CD4-positive, alpha-beta T cell treated with Interleukin-21 for 1 hour (primary cell): ENCODE measurements around the gene EFCC1.
"Not testable (repeated sequence)": the region's sequence is repeated elsewhere in the genome, so short reads cannot be mapped to it uniquely, and the experiment has no call there.

Experiments used
- DNase-seq: peaks from one replicate; pipeline ENCODE4 v3.0.0-alpha.2; 2020

Gene EFCC1

GRCh38 chr3:129059311-129059958 lies 58.3 kb downstream of the EFCC1 start:
- no peak for DNase-seq

DNA sequence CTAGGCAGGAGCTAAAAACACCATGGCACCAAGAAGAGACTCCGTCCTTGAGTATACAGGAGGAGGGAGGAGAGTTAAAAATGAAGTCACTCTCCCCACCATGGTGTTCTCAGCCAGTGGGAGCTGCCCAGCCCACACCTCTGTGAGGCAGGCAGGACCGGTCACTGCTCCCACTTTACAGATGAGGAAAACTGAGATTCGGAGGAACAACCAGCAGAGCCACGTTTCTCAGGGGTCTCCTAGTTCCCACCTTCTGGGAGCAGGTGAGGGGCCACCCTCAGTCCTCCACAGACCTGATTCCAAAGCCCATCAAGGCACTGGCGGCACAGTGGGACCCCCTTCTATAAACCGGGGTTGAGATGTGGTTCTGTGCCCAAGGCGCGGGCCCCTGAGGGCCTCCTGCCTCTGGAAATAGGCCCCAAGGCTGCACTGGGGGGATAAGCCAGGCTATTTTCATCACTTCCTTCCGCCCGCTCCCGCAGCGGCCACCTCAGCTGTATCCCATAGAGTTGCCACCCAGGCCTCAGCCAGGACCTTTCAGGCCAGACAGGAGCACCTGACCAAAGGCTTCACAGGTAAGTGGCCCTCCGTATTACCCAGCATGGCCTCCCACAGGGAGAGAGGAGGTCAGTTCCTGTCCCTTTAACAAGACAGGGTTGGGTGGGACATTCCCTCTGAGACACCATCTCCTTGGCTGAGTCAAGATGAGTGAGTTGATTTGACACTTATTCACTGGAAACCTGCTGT lies 59.3 kb downstream of the EFCC1 start, which contains the start of gene GP9:
GP9 (plus strand) TSS at position 504 of the 747 bp plus-strand sequence. CDS start 961 bp downstream, outside the sequence.
- DNase-seq: no peak

DNA sequence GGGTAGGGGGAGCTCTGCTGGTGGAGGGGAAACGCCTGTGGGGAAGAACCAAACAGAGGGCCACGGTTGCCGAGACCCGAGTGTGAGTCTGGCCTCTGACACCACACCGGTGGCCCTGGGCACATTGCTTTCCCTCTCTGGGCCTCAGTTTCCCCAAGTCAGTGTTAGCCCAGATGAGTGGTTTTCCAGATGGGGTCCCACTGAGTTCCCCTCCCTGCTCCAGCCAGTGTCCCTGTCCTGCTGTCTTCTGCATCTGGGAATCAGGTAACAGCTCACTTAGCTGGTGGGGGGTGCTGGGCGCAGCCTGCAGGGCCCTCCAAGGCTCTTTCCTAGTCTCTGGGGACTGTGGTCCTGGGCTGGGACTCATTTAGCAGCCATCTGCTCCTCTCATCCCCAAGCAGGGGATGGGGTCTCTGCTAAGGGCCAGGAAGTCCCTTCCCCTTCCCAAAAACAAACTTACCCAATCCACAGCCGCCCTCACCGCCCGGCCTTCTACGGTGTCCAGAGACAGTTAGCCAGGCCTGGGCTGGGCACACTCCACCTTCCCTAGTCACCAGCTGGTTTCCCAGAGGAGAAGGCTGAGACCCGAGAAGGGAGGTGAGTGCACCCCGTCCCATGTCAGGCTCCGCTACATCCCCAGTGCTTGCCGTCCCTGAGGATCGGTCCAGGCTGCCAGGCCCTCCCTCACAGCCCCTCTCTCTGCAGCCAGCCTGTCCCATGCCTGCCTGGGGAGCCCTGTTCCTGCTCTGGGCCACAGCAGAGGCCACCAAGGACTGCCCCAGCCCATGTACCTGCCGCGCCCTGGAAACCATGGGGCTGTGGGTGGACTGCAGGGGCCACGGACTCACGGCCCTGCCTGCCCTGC lies 60.2 kb downstream of the EFCC1 start:
- DNase-seq: no peak

DNA sequence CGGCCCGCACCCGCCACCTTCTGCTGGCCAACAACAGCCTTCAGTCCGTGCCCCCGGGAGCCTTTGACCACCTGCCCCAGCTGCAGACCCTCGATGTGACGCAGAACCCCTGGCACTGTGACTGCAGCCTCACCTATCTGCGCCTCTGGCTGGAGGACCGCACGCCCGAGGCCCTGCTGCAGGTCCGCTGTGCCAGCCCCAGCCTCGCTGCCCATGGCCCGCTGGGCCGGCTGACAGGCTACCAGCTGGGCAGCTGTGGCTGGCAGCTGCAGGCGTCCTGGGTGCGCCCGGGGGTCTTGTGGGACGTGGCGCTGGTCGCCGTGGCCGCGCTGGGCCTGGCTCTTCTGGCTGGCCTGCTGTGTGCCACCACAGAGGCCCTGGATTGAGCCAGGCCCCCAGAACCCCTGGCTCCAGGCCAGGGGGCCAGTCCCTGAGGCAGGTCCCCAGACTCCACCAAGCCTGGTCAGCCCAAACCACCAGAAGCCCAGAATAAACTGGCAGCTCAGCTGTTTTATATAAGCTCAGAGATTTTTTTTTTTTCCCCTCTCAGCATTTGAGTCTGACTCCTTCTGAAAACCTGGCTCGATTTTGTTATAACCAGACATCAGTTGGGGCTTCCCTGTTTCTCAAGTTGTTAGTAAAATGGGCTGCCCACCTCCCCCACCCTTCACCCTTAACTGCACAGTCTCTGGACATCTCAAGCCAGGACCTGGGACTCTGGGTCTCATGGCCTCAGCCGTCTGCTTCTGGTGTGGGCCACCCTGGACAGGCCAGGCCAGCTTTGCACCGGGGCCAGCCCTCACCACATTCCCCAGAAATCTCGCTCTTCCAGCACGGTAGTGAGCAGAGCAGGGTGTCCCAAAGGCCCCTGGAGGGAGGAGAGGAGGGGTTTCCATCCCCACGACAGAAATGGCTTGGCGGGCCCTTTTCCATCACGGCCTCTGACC lies 61.1 kb downstream of the EFCC1 start:
- DNase-seq: no peak

GRCh38 chr3:129063091-129063640 lies 62.1 kb downstream of the EFCC1 start:
- no peak for DNase-seq

DNA sequence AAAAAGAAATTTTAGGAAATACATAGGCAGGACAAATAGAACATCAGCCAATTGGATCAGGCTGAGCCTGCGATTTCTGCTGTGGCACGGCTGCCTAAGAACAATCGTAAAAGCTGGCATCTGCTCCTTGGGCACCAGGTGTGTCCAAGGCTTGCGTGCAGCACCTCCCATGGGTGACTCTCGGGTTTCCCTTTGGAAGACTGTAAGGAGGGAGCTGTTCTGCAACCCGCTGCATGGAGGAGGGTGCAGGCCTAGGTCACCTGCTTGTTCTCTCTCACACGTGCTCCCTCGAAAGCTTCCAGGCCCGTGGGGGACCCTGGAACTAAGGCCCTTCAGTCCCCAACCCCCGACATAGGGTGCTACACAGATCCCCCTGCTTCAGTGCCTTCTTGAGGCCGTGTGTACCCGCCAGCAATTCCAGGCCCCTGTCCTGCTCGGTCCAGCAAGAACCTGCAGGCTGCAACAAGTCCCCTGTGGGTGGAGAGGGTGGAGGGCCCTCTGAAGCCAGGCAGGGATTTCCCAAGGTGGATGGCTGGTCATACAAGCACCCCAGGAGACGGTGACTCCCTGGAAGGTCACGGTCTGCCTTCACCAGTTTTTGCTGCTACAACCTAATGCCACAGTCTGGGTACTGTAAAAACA lies 62.9 kb downstream of the EFCC1 start:
- DNase-seq: no peak

DNA sequence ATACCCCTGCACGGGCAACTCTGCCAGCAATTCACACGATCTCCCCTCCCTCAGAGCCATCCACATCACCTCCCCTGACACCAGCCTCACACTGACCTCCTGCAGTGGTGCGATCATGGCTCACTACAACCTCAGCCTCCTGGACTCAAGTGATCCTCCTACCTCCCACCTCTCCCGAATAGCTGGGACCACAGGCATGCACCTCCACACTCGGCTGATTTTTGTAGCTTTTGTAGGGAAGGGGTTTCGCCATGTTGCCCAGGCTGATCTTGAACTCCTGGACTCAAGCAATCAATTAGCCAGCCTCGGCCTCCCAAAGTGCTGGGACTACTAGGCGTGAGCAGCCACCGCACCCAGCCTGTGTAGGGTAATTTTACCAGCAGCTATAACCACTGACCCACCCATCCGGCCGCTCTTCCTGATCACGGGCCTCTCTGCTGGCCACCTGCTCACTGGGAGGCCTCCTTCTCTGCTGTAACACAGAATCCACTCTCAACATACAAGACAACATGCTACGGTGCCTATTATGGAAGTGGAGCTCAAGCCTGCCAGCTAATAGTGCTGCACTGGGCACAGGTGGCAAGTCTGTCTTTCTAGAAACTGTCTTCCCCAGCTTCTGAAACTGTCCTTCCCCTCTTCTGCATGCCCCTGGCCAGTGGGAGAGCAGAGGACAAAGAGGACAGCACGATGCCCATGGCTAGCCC lies 64.1 kb downstream of the EFCC1 start:
- no peak for DNase-seq

DNA sequence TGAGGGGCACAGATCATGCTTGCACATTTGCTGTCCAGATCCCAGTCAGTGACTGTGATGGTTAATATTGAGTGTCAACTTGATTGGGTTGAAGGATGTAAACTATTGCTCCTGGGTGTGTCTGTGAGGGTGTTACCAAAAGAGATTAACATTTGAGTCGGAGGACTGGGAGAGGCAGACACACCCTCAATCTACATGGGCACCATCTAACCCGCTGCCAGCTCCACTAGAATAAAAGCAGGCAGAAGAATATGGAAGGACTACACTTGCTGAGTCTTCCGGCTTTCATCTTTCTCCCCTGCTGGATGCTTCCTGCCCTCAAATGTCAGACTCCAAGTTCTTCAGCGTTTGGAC lies 64.6 kb downstream of the EFCC1 start:
- DNase-seq: no peak

- DNase-seq: peak; percentile 41
Measured at GRCh38 chr3:129067719-129068118, 66.6 kb downstream of the EFCC1 start.

GRCh38 chr3:129068291-129068886 lies 67.3 kb downstream of the EFCC1 start:
- no peak for DNase-seq

- DNase-seq: not testable (repeated sequence)
Measured at GRCh38 chr3:129069313-129070085, 68.4 kb downstream of the EFCC1 start.

GRCh38 chr3:129070086-129070885 lies 69.2 kb downstream of the EFCC1 start:
- DNase-seq: no peak

DNA sequence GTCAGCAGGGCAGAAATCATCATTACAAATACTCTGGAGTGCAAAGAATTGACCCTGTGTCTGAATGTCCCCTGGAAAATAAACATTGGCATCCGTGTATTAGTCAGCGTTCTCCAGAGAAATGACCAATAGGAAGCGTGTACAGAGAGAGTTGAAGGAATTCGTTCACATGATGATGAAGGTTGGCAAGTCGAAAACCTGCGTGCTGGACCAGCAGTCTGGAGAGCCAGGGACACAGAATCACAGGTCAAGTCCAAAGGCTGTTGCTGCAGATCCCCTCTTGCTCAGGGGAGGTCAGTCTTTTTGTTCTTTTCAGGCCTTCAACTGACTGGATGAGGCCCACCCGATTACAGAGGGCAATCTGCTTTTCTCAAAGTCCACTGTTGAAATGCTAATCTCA lies 76.1 kb downstream of the EFCC1 start:
- no peak for DNase-seq

DNA sequence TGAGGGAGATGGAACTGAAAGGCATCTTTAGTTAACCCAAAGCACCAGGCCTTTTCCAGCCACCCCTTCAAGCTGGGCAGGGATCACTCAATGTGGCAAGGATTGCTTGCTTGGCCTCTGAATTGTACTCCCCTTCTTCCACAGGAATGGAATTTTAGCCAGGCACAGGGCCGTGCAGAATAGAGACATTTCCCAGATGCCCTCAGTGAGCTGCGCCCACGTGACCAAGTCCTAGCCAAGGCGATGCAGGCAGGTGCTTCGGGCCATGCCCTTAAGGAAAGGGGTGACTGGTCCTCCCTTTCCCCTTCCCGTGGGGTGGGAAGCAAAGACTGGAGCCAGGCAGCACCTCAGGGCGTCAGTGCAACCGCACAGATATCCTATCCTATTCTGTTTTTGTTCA lies 77.4 kb downstream of the EFCC1 start:
- DNase-seq: no peak

DNA sequence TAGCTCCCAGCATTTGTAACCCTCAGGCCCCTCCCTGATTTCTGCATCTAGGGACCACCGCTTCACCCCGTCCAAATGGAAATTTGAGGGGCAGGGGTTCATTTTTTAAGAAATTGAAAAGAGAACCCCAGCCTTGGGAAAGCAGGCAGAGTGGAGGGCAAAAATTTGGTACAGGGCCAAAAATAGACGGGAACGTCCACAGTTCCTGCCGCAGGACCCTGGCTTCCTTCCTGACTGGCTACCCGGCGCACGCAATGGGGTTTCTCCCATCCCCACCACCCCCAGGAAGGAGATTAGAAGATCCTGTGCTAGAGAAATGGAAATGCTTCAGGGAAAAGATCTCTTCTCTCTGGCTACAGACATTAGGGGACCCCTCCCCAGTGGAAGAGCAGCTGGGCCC lies 80.4 kb downstream of the EFCC1 start:
- no peak for DNase-seq

DNA sequence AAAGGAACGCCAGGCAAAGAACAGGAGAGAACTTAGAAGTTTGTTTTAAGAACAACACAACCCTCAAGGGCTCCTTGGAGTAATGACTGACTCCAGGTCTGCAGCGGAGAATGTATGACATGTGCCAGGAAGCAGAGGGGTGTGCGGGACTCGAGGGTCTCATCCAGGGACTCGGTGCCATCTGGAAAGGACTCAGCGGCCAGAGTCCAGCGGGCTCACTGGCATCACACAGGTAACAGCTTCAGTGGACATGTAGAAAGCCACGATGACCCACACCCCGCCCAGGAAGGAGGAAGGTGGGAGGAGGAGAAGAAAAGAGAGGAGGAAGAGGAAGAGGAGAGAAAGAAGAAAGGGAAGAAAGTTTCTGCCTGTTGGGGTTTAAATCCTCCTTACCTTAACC lies 80.9 kb downstream of the EFCC1 start:
- no peak for DNase-seq

GRCh38 chr3:129084501-129084900 lies 83.4 kb downstream of the EFCC1 start:
- DNase-seq: no peak

DNA sequence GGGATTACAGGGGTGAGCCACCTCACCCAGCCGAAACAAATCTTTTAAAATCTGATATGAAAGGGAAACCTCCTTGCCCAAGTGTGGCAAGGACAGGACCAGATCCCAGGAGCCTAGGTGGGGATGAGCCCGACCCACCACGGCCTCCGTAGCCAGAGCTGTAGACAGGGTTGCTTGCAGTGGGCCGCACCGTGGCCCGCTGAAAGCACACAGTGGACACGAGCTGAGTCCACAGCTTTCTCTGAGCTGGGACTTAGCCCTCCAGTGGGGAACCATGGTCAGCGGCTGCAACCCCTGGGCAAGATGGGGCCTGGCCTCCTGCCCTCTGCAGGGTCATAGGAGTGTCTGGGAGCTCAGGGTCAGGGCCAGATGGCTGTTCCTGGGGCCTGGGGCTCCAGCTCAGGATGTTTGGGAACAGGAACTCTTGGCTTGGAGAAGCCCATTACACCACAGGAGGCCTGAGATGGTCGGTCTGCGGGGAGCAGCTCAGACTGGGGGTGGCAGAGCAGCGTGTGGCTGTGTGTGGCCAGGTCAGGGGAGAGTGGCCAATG lies 84.1 kb downstream of the EFCC1 start:
- no peak for DNase-seq

DNA sequence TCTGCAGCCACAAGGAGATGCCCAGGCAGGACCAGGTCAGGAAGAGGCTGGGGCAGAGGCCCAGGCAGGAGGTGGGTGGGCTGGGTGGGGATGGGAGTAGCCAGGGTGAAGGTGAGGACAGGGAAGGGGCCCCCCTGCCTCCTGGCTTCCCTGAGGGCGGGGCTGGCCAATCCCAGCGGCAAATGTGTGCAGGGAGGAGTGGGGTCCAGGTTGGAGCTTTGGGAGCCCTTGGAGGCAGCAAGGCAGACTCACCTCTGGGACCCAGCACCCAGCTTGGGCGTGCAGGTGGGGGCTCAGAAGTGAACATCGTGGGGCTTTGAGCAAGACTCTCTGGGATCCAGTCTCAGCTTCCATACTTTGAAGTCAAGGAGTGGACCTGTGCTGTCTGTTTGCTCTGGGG lies 84.7 kb downstream of the EFCC1 start:
- DNase-seq: no peak
